GM12878 (cell line): ENCODE measurements around the gene LPCAT3. TPM values are rescaled to one million over a fixed set of nuclear protein-coding genes. Genes with fewer than 3 reads are reported as not detected.
A peak's percentile ranks its signal among the peaks of the same experiment; 100 is the strongest.

Experiments used
- ATAC-seq: fragments of 200-7000 bp; cut with Tn5 transposase; 3 replicates; pipeline ENCODE4 v1.9.1; 2020; ENCODE audit warnings: mild to moderate bottlenecking, moderate library complexity
- BruUV-seq: library from RNA; stranded (reverse); fragments of 400-500 nt; replicated peaks from 2 replicates; lab custom pipeline; 2021; lab: Mats Ljungman, UMichigan
- CTCF ChIA-PET: fragments of 300-600 bp; sonication (Branson Sonifier 250); formaldehyde crosslinking; extraction: SDS; loops from one replicate; lab custom pipeline; 2021; ENCODE audit warnings: inconsistent platforms; lab: Yijun Ruan, JAX
- POLR2A ChIA-PET: fragments of 350-600 bp; formaldehyde crosslinking; extraction: SDS; loops from one replicate; lab custom pipeline; 2021; ENCODE audit warnings: inconsistent platforms; lab: Charles Lee
- RAD21 ChIA-PET: fragments of 300-600 bp; sonication (Branson Sonifier 250); formaldehyde crosslinking; loops from one replicate; lab custom pipeline; 2023; ENCODE audit warnings: antibody characterized with exemption; ENCODE audit not compliant: unreplicated experiment; lab: Charles Lee
- SMC1A ChIA-PET: fragments of 300-600 bp; sonication (Branson Sonifier 250); formaldehyde crosslinking; loops from one replicate; lab custom pipeline; 2023; ENCODE audit not compliant: unreplicated experiment, uncharacterized antibody; lab: Charles Lee
- DNase-seq: peaks from one replicate; pipeline ENCODE4 v3.0.0-alpha.2; 2011; ENCODE audit warnings: low read depth, low spot score
- FAIRE-seq: peaks from 3 replicates; lab custom pipeline; 2011; peaks lifted over from hg19 to GRCh38; lab: Jason Lieb, UNC
- H2AFZ ChIP-seq: 2 replicates; pipeline ENCODE4 v1.6.0; 2011; ENCODE audit warnings: low read depth, low read length, control low read depth; ENCODE audit not compliant: control insufficient read depth
- H3K27ac ChIP-seq: 2 replicates; pipeline ENCODE4 v1.5.1; 2011; ENCODE audit warnings: control low read depth; ENCODE audit not compliant: control insufficient read depth, insufficient read depth
- H3K27me3 ChIP-seq, 2 experiments: replicated peaks in 1 of 2; 2 replicates each; pipeline versions ENCODE4 v1.6.0 to v1.6.1; 2011; ENCODE audit warnings: low read length in 1 of 2; ENCODE audit not compliant: control insufficient read depth in 2 of 2, insufficient read depth in 2 of 2
- H3K36me3 ChIP-seq, 2 experiments: 2 replicates each; pipeline ENCODE4 v1.5.1; 2011; ENCODE audit warnings: low read length in 1 of 2; ENCODE audit not compliant: control insufficient read depth in 2 of 2, insufficient read depth in 2 of 2
- H3K4me1 ChIP-seq: 2 replicates; pipeline ENCODE4 v1.6.1; 2011; ENCODE audit warnings: mild to moderate bottlenecking, low read length, moderate library complexity, mixed read lengths; ENCODE audit not compliant: control insufficient read depth, insufficient read depth
- H3K4me2 ChIP-seq: 2 replicates; pipeline ENCODE4 v1.6.0; 2011; ENCODE audit warnings: control low read depth; ENCODE audit not compliant: control insufficient read depth, insufficient read depth
- H3K4me3 ChIP-seq: fragments of 200-600 bp; sonication (generic); 2 replicates; pipeline ENCODE4 v1.5.1; 2016
- H3K79me2 ChIP-seq: 2 replicates; pipeline ENCODE4 v1.6.0; 2011; ENCODE audit warnings: low read length; ENCODE audit not compliant: control insufficient read depth, insufficient read depth
- H3K9ac ChIP-seq: 2 replicates; pipeline ENCODE4 v1.8.0; 2011; ENCODE audit warnings: low read length, control low read depth, mixed read lengths; ENCODE audit not compliant: control insufficient read depth, insufficient read depth
- H3K9me3 ChIP-seq: replicated peaks from 3 replicates; pipeline ENCODE4 v1.5.1; 2011; ENCODE audit warnings: mild to moderate bottlenecking, low read length; ENCODE audit not compliant: control insufficient read depth, insufficient read depth
- H4K20me1 ChIP-seq: 2 replicates; pipeline ENCODE4 v1.6.0; 2011; ENCODE audit not compliant: control insufficient read depth, insufficient read depth
- DPF2 ChIP-seq: fragments of 450-650 bp; IDR thresholded peaks from 2 replicates; pipeline ENCODE4 v1.6.1; 2017; ENCODE audit warnings: mild to moderate bottlenecking
- GATAD2B ChIP-seq: fragments of 450-650 bp; conservative IDR thresholded peaks from 2 replicates; pipeline ENCODE4 v1.6.1; 2017; ENCODE audit warnings: low read depth, mild to moderate bottlenecking, moderate library complexity
- NFYB ChIP-seq: IDR thresholded peaks from 2 replicates; pipeline ENCODE4 v1.6.1; 2011; ENCODE audit warnings: low read depth, mild to moderate bottlenecking, low read length, improper control_type of control experiment, moderate library complexity; ENCODE audit not compliant: insufficient read depth
- NR2F1 ChIP-seq: fragments of 450-650 bp; conservative IDR thresholded peaks from 2 replicates; pipeline ENCODE4 v1.6.1; 2017; ENCODE audit warnings: mild to moderate bottlenecking
- POLR2AphosphoS5 ChIP-seq: IDR thresholded peaks from 2 replicates; pipeline ENCODE4 v1.6.1; 2011; ENCODE audit warnings: mild to moderate bottlenecking, low read length, inconsistent platforms
- STAT1 ChIP-seq: fragments of 450-650 bp; conservative IDR thresholded peaks from 2 replicates; pipeline ENCODE4 v1.6.1; 2014; ENCODE audit warnings: antibody characterized with exemption, mild to moderate bottlenecking
- ZBTB40 ChIP-seq: fragments of 450-650 bp; IDR thresholded peaks from 2 replicates; pipeline ENCODE4 v1.6.1; 2016; ENCODE audit warnings: mild to moderate bottlenecking, moderate library complexity, borderline replicate concordance
- ZNF687 ChIP-seq: fragments of 450-650 bp; IDR thresholded peaks from 2 replicates; pipeline ENCODE4 v1.6.1; 2017; ENCODE audit warnings: mild to moderate bottlenecking, moderate library complexity
- WGBS: methylation state at CpG from one replicate; pipeline ENCODE4 v1.1.6; 2016; ENCODE audit warnings: low lambda C conversion rate; ENCODE audit not compliant: insufficient replicate concordance, insufficient coverage; ENCODE audit errors: missing lambda C conversion rate; 5-methylcytosine and 5-hydroxymethylcytosine counted together
- in situ Hi-C: fragments of 300-500 bp; cut with MboI; formaldehyde crosslinking; loops from 9 replicates; pipeline ENCODE4 v1.14.3; 2018; ENCODE audit warnings: mixed read lengths
- intact Hi-C: fragments of 100-400 bp; cut with micrococcal nuclease; formaldehyde crosslinking; loops from one replicate; pipeline ENCODE4 v1.14.2; 2022; ENCODE audit not compliant: unreplicated experiment
- polyA plus RNA-seq, 11 experiments: library from polyadenylated mRNA; depleted of rRNA in 4 of 11; unstranded in 6 of 11; stranded (reverse) in 5 of 11; fragments of >200 nt; fragmentation: Nextera tagmentation in 4 of 11; fragmentation: Illumina TruSeq in 1 of 11; extraction: Ambion mirVana in 4 of 11; extraction: Trizol in 1 of 11; gene quantifications; 1 replicate in 1 of 11; 2 replicates in 10 of 11; pipeline versions ENCODE4 v1.2.1 to v1.2.3, GENCODE V29; 2011 to 2016; ENCODE audit warnings: inconsistent platforms in 2 of 11, missing spikeins in 2 of 11, low read depth in 1 of 11
- total RNA-seq, 4 experiments: library from RNA; depleted of rRNA in 3 of 4; stranded (reverse); fragments of >200 nt in 3 of 4; fragmentation: Illumina TruSeq in 1 of 4; extraction: Trizol in 1 of 4; gene quantifications; 2 replicates each; pipeline versions ENCODE4 v1.2.1 to v1.2.3, GENCODE V29; 2013 to 2021

LPCAT3 gene
- total and polyA plus RNA-seq, 10 of the 15 experiments (the other 5 are each of a cell fraction or from before 2014, with no cell fraction given), result 2.6 to 48.3 (median 23.0) TPM

- WGBS, result 44% methylated on average over 28 of the region's 28 CpGs
- intact Hi-C loops, result no loop called here
- peak overlapping the region; percentile 99 for H3K27ac ChIP-seq
- ChIA-PET SMC1A (interaction anchor here (1.2 to 13.2 kb wide), 2 partner anchors 10 to 151 kb away, joined by 4 to 395 read pairs; partner anchors contain the start of genes C12orf57, C1RL, PTPN6 and RNU7-1), RAD21 (interaction anchor here (0.8 to 13.5 kb wide), 6 partner anchors 11 to 85 kb away, joined by 3 to 426 read pairs (median 6); partner anchors contain the start of genes C12orf57, LPCAT3, RNU7-1 and SPSB2), CTCF (interaction anchor here (1.0 to 13.2 kb wide), 9 partner anchors 10 to 152 kb away, joined by 3 to 645 read pairs (median 5); partner anchors contain the start of genes C12orf57, C1RL, PTPN6 and RNU7-1), POLR2A (interaction anchor here (1.1 to 13.5 kb wide), 4 partner anchors 13 to 59 kb away, joined by 3 to 524 read pairs (median 10); partner anchors contain the start of genes C12orf57, PTPN6 and RNU7-1)
- no peaks in the 10 kb centered on the region for H3K27me3 ChIP-seq
- peak overlapping the region; percentile 91 for H3K9ac ChIP-seq
- in situ Hi-C loops, result loop anchor here (25.0 kb wide), 1 partner anchor 1679 kb away; no protein-coding TSS in a partner anchor
- H3K9me3 ChIP-seq, result no peaks in the 10 kb centered on the region
- TF ChIP-seq ZNF687 (peak; percentile 44; the same call in 1 of the 2 replicates), STAT1 (0 out of 2 replicates have a peak, but pooled peaks have one; percentile 26), GATAD2B (0 out of 2 replicates have a peak, but pooled peaks have one; percentile 28), NR2F1 (no peak), ZBTB40 (0 out of 2 replicates have a peak, but pooled peaks have one; percentile 10), NFYB (no peak), POLR2AphosphoS5 (peak; percentile 32; the same call in 1 of the 2 replicates), DPF2 (no peak)
- no peak for FAIRE-seq
- peaks cover 83% of the 10 kb centered on the region for H3K79me2 ChIP-seq
- peaks cover 11 to 33% of the 10 kb centered on the region in 2 experiments for H3K36me3 ChIP-seq
- no peak overlapping the region for H2AFZ ChIP-seq
- DNase-seq, result no peak
- no TSS peak for BruUV-seq
- peak overlapping the region; percentile 95 for H3K4me3 ChIP-seq
- no peaks in the 10 kb centered on the region for H4K20me1 ChIP-seq
- peaks cover 85% of the 10 kb centered on the region for H3K4me1 ChIP-seq
- ATAC-seq, result no peak
- H3K4me2 ChIP-seq, result peak overlapping the region; percentile 99
These were observed 60.3 kb downstream of the LPCAT3 start for GRCh38 chr12:6957741-6958608.
